ENCODE measurements around the gene UNC45B. TPM values are rescaled to one million over a fixed set of nuclear protein-coding genes. Genes with fewer than 3 reads are reported as not detected.

UNC45B gene
- total RNA-seq, 1 experiment from 2014 or later = 0.07 TPM

DNA sequence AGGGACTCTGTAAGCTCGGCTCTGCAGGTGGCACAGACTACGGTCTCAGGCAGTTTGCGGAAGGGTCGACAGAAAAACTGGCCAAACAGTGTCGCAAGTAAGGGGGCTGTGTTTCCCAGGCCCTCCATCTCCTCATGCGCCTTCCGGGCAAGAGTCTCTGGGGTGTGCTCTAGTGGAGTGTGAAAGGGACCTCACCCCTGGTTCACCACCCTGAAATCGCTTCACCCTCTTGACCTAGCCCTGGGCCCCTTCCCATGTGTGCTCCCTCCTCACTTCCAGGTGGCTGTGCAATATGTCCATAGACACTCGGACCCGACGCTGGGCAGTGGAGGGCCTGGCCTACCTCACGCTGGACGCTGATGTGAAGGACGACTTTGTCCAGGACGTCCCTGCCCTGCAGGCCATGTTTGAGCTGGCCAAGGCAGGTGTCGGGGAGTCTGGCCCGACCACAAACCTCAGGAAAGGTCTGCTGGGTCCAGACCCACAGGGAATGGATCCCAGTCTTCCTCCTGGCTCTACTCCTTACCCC lies 22.3 kb downstream of the UNC45B start (continued):
- TF ChIP-seq, protein P1, sequence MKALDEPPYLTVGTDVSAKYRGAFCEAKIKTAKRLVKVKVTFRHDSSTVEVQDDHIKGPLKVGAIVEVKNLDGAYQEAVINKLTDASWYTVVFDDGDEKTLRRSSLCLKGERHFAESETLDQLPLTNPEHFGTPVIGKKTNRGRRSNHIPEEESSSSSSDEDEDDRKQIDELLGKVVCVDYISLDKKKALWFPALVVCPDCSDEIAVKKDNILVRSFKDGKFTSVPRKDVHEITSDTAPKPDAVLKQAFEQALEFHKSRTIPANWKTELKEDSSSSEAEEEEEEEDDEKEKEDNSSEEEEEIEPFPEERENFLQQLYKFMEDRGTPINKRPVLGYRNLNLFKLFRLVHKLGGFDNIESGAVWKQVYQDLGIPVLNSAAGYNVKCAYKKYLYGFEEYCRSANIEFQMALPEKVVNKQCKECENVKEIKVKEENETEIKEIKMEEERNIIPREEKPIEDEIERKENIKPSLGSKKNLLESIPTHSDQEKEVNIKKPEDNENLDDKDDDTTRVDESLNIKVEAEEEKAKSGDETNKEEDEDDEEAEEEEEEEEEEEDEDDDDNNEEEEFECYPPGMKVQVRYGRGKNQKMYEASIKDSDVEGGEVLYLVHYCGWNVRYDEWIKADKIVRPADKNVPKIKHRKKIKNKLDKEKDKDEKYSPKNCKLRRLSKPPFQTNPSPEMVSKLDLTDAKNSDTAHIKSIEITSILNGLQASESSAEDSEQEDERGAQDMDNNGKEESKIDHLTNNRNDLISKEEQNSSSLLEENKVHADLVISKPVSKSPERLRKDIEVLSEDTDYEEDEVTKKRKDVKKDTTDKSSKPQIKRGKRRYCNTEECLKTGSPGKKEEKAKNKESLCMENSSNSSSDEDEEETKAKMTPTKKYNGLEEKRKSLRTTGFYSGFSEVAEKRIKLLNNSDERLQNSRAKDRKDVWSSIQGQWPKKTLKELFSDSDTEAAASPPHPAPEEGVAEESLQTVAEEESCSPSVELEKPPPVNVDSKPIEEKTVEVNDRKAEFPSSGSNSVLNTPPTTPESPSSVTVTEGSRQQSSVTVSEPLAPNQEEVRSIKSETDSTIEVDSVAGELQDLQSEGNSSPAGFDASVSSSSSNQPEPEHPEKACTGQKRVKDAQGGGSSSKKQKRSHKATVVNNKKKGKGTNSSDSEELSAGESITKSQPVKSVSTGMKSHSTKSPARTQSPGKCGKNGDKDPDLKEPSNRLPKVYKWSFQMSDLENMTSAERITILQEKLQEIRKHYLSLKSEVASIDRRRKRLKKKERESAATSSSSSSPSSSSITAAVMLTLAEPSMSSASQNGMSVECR (CRISPR knock-in tag; IDR thresholded peaks at IDR 0.05; ENCODE audit: borderline replicate concordance) = no peak

DNA sequence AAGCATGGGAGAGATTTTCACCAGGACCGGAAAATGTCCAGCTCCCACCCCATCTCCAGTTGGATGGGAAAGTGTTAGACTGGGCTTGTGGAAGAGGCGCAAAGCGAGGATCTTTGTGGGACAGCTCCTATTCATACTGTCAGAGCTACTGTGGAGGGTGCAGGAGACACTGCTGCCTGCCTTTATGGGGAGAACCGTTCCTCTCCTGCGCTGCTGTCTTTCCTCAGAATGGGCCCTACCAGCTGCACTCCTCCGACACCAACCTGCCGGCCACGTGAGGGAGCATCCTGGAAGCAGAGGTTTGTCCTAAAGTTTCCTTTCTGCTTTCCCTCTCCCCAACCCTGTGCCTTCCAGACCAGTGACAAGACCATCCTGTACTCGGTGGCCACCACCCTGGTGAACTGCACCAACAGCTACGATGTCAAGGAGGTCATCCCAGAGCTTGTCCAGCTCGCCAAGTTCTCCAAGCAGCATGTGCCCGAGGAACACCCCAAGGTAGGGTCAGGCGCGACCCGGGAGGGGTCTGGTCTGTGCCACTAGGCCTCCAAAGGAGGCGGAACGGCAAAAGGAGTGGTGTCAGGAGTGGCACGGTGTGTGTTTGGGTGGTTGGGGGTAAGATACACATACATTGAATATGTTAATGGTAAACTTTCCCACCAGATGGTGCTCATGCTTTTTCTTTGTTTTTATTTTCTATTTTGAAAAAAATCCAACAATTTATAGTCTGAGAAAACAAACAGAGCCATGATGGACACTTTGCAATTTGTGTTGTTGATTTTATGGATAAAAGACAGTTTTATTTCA lies 23.6 kb downstream of the UNC45B start:
- DNase-seq (ENCODE audit: low spot score) = no peak

More for the DNA sequence above, 23.6 kb downstream of the UNC45B start:
- peaks cover 5% of the 10 kb centered on the region for H3K27me3 Mint-ChIP-seq (ENCODE audit: low read depth)
- H3K9me3 Mint-ChIP-seq = no peaks in the 10 kb centered on the region
- ChIA-PET CTCF (interaction anchor here (0.7 to 1.7 kb wide), 5 partner anchors 167 to 1765 kb away, joined by 3 to 9 read pairs (median 4); no protein-coding TSS in a partner anchor), POLR2A (no interaction called here)
- H3K27ac Mint-ChIP-seq = no peak overlapping the region
- H3K4me3 Mint-ChIP-seq = no peak overlapping the region
- no peaks in the 10 kb centered on the region for H3K36me3 Mint-ChIP-seq
- TF ChIP-seq ELF4 (CRISPR knock-in tag; IDR thresholded peaks at IDR 0.05; ENCODE audit: low read depth) (no peak), FOXP1 (CRISPR knock-in tag; IDR thresholded peaks at IDR 0.05; ENCODE audit: borderline replicate concordance) (no peak), MXD4 (CRISPR knock-in tag; IDR thresholded peaks at IDR 0.05; ENCODE audit: borderline replicate concordance) (no peak), NFE2L1 (CRISPR knock-in tag; IDR thresholded peaks at IDR 0.05) (no peak), SP1 (CRISPR knock-in tag; conservative IDR thresholded peaks at IDR 0.05) (no peak), MYBL2 (CRISPR knock-in tag; IDR thresholded peaks at IDR 0.05) (no peak), ZNF671 (CRISPR knock-in tag; IDR thresholded peaks at IDR 0.05) (no peak), OVOL2 (CRISPR knock-in tag; IDR thresholded peaks at IDR 0.05; ENCODE audit: borderline replicate concordance) (no peak), IRF2 (CRISPR knock-in tag; IDR thresholded peaks at IDR 0.05; ENCODE audit: borderline replicate concordance, low read depth) (no peak)
- TF ChIP-seq, protein P2, sequence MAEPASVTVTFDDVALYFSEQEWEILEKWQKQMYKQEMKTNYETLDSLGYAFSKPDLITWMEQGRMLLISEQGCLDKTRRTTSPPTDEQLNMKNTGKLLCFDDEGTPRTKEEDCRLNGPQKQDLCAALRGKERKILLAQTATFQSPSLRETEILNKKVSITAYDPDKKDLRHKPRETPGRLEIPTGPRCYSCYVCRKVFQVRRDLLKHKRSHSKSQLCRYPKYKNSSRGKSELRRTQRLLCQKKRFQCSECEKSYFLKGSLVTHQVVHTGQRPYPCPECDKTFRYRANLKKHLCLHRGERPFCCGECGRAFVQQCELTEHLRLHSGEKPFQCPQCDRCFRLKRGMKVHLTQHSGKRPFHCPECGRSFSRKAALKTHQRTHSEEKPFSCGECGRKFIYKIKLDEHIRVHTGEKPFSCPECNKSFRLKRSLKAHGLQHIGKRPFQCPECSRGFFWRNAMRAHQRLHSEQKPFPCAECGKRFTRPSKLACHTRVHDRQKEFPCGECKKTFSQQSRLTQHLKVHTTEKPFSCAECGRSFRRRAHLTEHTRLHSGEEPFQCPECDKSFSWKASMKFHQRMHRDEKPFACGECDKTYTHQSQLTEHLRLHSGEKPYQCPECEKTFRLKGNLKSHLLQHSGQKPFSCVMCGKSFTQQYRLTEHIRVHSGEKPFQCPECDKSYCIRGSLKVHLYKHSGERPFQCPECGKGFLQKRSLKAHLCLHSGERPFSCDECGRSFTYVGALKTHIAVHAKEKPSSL (CRISPR knock-in tag; conservative IDR thresholded peaks at IDR 0.05) = no peak
- TF ChIP-seq, protein P3, sequence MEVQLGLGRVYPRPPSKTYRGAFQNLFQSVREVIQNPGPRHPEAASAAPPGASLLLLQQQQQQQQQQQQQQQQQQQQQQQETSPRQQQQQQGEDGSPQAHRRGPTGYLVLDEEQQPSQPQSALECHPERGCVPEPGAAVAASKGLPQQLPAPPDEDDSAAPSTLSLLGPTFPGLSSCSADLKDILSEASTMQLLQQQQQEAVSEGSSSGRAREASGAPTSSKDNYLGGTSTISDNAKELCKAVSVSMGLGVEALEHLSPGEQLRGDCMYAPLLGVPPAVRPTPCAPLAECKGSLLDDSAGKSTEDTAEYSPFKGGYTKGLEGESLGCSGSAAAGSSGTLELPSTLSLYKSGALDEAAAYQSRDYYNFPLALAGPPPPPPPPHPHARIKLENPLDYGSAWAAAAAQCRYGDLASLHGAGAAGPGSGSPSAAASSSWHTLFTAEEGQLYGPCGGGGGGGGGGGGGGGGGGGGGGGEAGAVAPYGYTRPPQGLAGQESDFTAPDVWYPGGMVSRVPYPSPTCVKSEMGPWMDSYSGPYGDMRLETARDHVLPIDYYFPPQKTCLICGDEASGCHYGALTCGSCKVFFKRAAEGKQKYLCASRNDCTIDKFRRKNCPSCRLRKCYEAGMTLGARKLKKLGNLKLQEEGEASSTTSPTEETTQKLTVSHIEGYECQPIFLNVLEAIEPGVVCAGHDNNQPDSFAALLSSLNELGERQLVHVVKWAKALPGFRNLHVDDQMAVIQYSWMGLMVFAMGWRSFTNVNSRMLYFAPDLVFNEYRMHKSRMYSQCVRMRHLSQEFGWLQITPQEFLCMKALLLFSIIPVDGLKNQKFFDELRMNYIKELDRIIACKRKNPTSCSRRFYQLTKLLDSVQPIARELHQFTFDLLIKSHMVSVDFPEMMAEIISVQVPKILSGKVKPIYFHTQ (CRISPR knock-in tag; IDR thresholded peaks at IDR 0.05) = no peak
- TF ChIP-seq, protein P4, sequence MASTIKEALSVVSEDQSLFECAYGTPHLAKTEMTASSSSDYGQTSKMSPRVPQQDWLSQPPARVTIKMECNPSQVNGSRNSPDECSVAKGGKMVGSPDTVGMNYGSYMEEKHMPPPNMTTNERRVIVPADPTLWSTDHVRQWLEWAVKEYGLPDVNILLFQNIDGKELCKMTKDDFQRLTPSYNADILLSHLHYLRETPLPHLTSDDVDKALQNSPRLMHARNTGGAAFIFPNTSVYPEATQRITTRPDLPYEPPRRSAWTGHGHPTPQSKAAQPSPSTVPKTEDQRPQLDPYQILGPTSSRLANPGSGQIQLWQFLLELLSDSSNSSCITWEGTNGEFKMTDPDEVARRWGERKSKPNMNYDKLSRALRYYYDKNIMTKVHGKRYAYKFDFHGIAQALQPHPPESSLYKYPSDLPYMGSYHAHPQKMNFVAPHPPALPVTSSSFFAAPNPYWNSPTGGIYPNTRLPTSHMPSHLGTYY (CRISPR knock-in tag; IDR thresholded peaks at IDR 0.05) = no peak
- TF ChIP-seq, protein P5, sequence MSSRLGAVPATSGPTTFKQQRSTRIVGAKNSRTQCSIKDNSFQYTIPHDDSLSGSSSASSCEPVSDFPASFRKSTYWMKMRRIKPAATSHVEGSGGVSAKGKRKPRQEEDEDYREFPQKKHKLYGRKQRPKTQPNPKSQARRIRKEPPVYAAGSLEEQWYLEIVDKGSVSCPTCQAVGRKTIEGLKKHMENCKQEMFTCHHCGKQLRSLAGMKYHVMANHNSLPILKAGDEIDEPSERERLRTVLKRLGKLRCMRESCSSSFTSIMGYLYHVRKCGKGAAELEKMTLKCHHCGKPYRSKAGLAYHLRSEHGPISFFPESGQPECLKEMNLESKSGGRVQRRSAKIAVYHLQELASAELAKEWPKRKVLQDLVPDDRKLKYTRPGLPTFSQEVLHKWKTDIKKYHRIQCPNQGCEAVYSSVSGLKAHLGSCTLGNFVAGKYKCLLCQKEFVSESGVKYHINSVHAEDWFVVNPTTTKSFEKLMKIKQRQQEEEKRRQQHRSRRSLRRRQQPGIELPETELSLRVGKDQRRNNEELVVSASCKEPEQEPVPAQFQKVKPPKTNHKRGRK (CRISPR knock-in tag; IDR thresholded peaks at IDR 0.05; ENCODE audit: borderline replicate concordance) = no peak
- TF ChIP-seq, protein P6, sequence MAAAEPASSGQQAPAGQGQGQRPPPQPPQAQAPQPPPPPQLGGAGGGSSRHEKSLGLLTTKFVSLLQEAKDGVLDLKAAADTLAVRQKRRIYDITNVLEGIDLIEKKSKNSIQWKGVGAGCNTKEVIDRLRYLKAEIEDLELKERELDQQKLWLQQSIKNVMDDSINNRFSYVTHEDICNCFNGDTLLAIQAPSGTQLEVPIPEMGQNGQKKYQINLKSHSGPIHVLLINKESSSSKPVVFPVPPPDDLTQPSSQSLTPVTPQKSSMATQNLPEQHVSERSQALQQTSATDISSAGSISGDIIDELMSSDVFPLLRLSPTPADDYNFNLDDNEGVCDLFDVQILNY (CRISPR knock-in tag; IDR thresholded peaks at IDR 0.05) = no peak
- no peaks in the 10 kb centered on the region for H3K4me1 Mint-ChIP-seq
- no peak for ATAC-seq
